Activated CD4-positive, alpha-beta T cell treated with anti-CD3 and anti-CD28 coated beads, Interleukin-2, amount 50 U/mL, for 16 hours (primary cell): Measurements from ENCODE around the gene SDK1.

Experiments
- DNase-seq: peaks from one replicate; pipeline ENCODE4 v3.0.0-alpha.2; 2020

Gene SDK1

GRCh38 chr7:4151524-4151923 is 850.5 kb downstream of the SDK1 start:
- DNase-seq, result no peak

- DNase-seq, result no peak
Measured at GRCh38 chr7:4151926-4152549, 851.0 kb downstream of the SDK1 start.

DNA sequence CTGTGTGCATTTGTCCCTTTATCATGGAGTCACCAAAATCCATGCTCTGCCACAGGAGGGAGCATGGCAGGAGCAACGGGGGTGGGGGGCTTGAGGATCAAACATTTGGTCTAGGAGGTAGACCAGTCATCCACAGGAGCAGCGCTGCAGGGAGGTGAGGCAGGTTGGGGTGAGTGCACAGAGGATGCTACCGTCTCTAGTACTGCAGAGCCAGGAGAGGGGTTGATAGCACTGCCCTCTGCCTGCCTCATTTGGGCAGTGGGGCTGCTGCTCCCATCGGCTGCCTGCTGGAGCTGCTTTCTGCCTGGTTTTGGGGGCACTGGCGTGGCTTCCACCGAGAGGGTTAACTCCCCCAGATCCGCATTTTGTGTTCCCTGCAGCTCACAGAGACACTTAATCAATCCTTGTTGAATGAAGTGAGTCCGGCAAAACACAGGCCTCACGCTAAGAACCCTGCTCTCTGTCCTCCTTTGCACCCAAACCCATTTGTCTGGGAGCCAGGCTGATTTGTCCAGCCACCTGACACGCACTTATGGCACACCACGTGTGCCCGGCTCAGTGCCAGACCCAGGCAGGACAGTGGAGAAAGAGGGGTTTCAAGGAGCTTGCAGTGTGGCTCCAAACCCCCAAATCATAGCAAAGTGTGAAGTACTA is 854.0 kb downstream of the SDK1 start:
- no peak for DNase-seq

GRCh38 chr7:4156190-4156589 is 855.1 kb downstream of the SDK1 start:
- no peak for DNase-seq

- no peak for DNase-seq
Measured at GRCh38 chr7:4157651-4158050, 856.6 kb downstream of the SDK1 start.

- DNase-seq, result no peak
Measured at GRCh38 chr7:4158441-4159153, 857.5 kb downstream of the SDK1 start.

DNA sequence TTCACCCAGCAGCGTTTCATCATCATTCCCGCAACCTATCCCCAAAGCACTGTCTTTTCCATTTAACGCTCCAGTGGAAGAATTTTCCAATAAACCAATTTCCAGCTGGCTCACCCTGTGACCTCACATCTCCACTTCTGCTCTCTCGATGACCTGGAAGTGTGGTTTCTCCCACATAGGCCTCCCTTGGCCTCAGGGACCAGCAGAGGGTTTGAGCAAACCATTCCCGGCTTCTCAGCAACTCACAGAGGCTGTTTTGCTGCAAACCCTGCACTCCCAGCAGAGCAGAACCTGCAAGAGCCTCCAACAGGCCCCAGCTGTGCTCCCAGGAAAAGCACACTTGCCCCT is 858.1 kb downstream of the SDK1 start:
- DNase-seq, result no peak

DNA sequence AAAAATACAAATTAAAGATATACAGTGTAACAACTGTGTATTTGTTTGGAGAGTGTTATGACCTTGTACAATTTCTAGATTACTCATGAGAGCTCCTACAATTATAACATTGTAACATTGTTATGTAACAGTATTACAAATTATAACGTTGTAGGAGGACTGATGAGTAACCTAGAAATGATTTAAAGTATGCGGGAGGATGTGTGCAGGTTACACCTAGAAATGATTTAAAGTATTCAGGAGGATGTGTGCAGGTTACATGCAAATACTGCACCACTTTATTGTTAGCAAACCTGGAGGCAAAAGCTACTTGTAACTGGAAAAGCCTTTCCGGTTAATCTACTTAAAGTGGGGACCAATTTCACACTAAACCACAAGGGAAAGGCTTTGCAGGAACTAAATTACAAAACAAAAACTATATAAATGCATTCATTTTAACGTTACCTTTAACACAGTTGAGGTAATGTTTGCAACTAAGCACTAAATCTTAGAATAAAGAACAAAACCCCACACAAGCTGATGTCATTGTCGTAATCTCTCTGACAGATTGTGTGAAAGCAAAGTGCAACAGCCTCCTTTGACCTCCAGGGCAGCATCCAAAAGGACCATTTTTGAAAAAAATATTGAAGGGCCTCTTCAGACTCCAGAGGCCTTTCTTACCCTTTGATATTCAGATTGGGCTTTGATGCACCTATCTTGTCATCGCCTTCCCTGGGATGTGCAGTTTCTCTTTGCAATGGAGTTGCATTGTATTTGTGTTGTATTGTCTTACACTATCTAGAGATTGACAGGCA is 858.9 kb downstream of the SDK1 start:
- no peak for DNase-seq

DNA sequence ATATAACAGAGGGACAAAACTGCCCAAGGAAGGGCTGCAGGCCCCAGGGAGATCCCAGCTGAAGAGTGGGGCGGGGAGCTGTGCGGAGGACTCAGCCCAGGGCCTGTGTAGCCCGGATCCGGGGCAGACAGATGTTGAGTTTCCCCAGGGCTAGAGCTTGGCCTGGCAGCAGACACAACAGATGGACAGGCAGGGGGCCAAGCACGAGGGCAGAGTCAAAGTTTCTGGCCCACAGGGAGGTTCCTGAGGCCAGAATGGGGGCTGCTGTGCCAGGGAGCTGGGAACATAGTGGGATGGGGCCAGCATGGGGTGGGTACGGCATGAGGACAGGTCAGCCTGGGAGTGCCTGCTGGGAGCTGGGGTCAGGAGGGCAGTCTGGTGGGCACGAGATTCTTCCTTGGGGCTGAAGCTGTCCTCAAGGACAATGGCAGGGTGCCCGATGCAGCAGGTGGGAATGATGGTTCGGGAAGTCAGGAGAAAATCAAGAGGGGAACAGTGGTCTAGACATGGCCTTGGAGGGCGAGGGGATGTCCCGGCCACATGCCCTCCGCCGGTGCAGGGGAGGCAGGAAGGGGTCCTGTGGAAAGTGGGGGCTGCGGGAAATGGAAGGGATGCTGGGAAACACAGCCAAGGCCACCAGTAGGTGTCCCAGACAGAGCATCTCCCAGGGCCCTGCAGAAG is 862.0 kb downstream of the SDK1 start:
- DNase-seq, result no peak

- DNase-seq, result no peak
Measured at GRCh38 chr7:4163565-4164203, 862.6 kb downstream of the SDK1 start.

GRCh38 chr7:4164556-4164955 is 863.5 kb downstream of the SDK1 start:
- no peak for DNase-seq

GRCh38 chr7:4166340-4166739 is 865.3 kb downstream of the SDK1 start:
- no peak for DNase-seq

- DNase-seq, result no peak
Measured at GRCh38 chr7:4166807-4167206, 865.8 kb downstream of the SDK1 start.

- DNase-seq, result no peak
Measured at GRCh38 chr7:4167385-4167910, 866.4 kb downstream of the SDK1 start.

- no peak for DNase-seq
Measured at GRCh38 chr7:4168041-4168440, 867.0 kb downstream of the SDK1 start.

DNA sequence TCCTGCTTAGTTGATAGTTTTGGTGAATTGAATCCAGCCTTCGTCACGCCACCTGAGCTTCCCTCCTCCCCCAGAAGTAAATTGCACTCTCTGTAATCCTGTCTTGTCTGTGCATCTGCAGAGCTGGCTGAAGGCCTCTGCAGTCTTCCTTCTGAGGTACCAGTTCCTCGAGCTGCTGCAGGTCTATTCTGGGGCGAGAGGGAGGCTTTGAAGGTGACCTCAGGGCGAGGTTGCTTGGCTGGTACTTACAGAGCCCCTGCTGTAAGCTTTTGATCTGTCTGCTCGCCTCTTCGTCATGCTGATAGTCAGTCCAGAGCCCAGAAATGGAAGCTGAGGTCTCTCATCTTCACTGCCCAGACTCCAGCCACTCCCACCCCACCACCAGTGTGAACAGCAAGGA is 867.5 kb downstream of the SDK1 start:
- DNase-seq, result no peak

- no peak for DNase-seq
Measured at GRCh38 chr7:4169455-4169854, 868.4 kb downstream of the SDK1 start.

GRCh38 chr7:4170997-4171786 is 870.1 kb downstream of the SDK1 start:
- no peak for DNase-seq

DNA sequence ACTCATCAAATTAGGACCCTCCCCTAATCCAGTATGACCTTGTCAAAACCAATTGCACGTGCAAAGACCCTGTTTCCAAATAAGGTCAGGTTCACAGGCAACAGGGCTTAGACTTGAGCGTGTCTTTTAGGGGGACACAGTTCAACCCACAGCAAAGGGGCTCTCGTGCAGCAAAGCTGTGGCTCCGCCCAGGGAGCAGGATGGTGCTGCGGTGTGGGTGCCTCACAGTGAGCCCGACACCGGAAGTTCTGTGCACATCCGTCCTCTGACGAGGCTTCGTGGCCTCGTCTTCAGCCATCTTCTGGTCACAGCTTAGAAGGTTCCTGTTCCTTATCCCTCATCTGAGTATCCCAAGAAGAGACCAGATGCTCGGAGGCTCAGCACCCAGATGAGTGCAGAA is 871.8 kb downstream of the SDK1 start:
- DNase-seq, result no peak

- DNase-seq, result no peak
Measured at GRCh38 chr7:4173615-4174014, 872.6 kb downstream of the SDK1 start.

- no peak for DNase-seq
Measured at GRCh38 chr7:4174016-4174415, 873.0 kb downstream of the SDK1 start.
